GM12873 (cell line): Measurements from ENCODE around the gene MARF1.

Experiments used
- CTCF ChIP-seq: IDR thresholded peaks from 2 replicates; pipeline ENCODE4 v1.5.1; 2012; ENCODE audit warnings: low read depth, mild to moderate bottlenecking, moderate library complexity, low read length, control low read depth; ENCODE audit not compliant: insufficient read depth; ENCODE audit errors: missing control alignments

MARF1 gene

GRCh38 chr16:15621456-15621855, 21.5 kb downstream of the MARF1 start:
- TF ChIP-seq CTCF, result no peak

GRCh38 chr16:15620611-15621195, 22.3 kb downstream of the MARF1 start:
- no peak for TF ChIP-seq CTCF

- no peak for TF ChIP-seq CTCF
Measured at GRCh38 chr16:15618392-15618791, 24.6 kb downstream of the MARF1 start.

- no peak for TF ChIP-seq CTCF
Measured at GRCh38 chr16:15617901-15618300, 25.1 kb downstream of the MARF1 start.

GRCh38 chr16:15616475-15617165, 26.3 kb downstream of the MARF1 start:
- TF ChIP-seq CTCF, result no peak

- TF ChIP-seq CTCF, result no peak
Measured at GRCh38 chr16:15616012-15616411, 26.9 kb downstream of the MARF1 start.

GRCh38 chr16:15613676-15614075, 29.3 kb downstream of the MARF1 start:
- TF ChIP-seq CTCF, result no peak
